ENCODE results near the gene MYO1D.
A peak's percentile ranks its signal among the peaks of the same experiment; 100 is the strongest.

The MYO1D gene

DNA sequence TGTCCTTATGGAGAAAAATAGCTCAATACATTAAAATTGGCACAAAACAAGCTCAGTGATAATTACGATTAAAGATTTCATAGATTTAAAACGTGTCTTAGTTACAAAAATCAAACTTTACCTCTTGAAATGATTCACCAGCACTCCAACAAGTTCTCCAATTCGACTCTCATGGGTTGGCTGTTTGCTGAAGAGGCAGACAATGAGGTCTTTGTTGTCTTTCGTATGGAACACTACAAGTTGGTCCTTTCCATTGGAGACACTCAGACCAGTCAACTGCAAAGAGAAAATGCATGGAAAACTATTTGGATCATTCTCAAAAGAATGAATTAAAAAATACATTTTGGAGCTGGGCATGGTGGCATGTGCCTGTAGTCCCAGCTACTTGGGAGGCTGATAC is 272.0 kb downstream of the MYO1D start:
- in situ Hi-C loops (cut with HindIII; ENCODE audit: low sequenced_read_pairs): no loop called here
- no peak for DNase-seq (ENCODE audit: low read depth, low spot score)
- no peak overlapping the region for H3K4me3 ChIP-seq (ENCODE audit: low read depth, low read length)
- TF ChIP-seq, protein P1, sequence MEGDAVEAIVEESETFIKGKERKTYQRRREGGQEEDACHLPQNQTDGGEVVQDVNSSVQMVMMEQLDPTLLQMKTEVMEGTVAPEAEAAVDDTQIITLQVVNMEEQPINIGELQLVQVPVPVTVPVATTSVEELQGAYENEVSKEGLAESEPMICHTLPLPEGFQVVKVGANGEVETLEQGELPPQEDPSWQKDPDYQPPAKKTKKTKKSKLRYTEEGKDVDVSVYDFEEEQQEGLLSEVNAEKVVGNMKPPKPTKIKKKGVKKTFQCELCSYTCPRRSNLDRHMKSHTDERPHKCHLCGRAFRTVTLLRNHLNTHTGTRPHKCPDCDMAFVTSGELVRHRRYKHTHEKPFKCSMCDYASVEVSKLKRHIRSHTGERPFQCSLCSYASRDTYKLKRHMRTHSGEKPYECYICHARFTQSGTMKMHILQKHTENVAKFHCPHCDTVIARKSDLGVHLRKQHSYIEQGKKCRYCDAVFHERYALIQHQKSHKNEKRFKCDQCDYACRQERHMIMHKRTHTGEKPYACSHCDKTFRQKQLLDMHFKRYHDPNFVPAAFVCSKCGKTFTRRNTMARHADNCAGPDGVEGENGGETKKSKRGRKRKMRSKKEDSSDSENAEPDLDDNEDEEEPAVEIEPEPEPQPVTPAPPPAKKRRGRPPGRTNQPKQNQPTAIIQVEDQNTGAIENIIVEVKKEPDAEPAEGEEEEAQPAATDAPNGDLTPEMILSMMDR (IDR thresholded peaks at IDR 0.05; ENCODE audit: low read depth, low read length): no peak

DNA sequence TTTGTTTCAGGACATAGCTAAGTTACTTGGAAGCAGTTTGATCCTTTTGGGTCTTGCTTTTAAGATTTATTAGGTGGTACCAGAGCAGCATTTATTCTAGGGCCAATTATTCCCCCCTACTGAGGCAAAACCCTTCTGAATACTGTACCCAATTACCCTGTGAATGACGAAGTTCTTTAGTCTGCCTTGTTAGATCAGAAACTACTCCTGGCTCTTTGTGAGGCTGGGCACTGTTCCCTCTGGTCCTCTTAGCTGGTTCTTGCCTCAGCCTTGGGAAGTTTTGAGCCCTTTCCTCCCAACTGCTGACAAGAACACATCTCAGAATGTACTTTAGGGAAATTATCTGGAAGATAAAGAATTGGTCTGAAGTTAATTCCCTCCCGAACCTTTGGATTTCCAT is 274.5 kb downstream of the MYO1D start:
- in situ Hi-C loops (cut with HindIII; ENCODE audit: low sequenced_read_pairs): no loop called here
- H3K4me3 ChIP-seq (ENCODE audit: low read depth, low read length): no peak overlapping the region
- no peak for DNase-seq (ENCODE audit: low read depth, low spot score)
- TF ChIP-seq, protein P1 (IDR thresholded peaks at IDR 0.05; ENCODE audit: low read depth, low read length): no peak

- no peak for DNase-seq (ENCODE audit: low read depth, low spot score)
- in situ Hi-C loops (cut with HindIII; ENCODE audit: low sequenced_read_pairs): no loop called here
- no peak overlapping the region for H3K4me3 ChIP-seq (ENCODE audit: low read depth, low read length)
- TF ChIP-seq, protein P1 (IDR thresholded peaks at IDR 0.05; ENCODE audit: low read depth, low read length): no peak
Observed at GRCh38 chr17:32601866-32602265, 275.1 kb downstream of the MYO1D start.

GRCh38 chr17:32596628-32597027 is 280.3 kb downstream of the MYO1D start:
- DNase-seq (ENCODE audit: low read depth, low spot score): peak; percentile 19
- TF ChIP-seq, protein P1 (IDR thresholded peaks at IDR 0.05; ENCODE audit: low read depth, low read length): no peak
- in situ Hi-C loops (cut with HindIII; ENCODE audit: low sequenced_read_pairs): no loop called here
- H3K4me3 ChIP-seq (ENCODE audit: low read depth, low read length): no peak overlapping the region

DNA sequence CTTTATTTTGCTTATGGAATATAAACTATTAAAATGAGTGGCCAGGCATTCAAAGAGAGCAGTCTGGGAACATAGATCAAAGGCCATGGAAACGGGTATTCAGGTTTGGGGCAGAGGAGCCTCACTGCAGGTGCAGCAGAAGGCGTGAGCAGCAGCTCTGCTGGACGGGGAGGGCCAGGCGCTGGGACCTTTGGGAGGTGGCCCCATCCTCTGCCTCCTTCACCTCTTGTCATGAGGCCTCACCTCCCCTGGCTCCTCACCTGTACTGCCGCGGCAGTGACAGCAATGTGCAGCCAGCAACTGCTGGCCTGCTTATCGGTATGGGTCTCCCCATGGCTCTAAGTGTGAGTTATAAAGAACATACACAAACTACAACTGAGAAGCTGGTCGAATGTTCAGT is 280.7 kb downstream of the MYO1D start:
- DNase-seq (ENCODE audit: low read depth, low spot score): no peak
- TF ChIP-seq, protein P1 (IDR thresholded peaks at IDR 0.05; ENCODE audit: low read depth, low read length): no peak
- H3K4me3 ChIP-seq (ENCODE audit: low read depth, low read length): no peak overlapping the region
- in situ Hi-C loops (cut with HindIII; ENCODE audit: low sequenced_read_pairs): no loop called here

DNA sequence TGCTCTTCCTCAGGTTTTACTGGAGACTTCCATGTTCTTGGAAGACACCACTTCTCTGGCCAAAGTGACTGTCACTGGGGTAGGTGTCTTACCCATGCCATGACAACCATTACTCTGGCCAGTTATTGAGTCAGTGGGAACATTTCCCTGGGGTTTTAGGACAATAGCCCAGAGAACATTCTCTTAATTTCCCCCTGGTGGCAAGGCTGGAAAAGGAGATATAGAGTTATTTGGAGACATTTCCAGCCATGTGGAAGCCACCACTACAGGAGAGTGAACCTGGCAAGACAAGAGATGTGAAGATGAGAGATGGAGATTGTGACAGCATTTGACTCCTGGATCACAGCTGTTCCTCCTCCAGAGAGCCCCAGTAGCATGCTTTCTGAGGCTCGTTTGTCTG is 283.9 kb downstream of the MYO1D start:
- H3K4me3 ChIP-seq (ENCODE audit: low read depth, low read length): no peak overlapping the region
- TF ChIP-seq, protein P1 (IDR thresholded peaks at IDR 0.05; ENCODE audit: low read depth, low read length): peak; percentile 16
- in situ Hi-C loops (cut with HindIII; ENCODE audit: low sequenced_read_pairs): no loop called here
- no peak for DNase-seq (ENCODE audit: low read depth, low spot score)

DNA sequence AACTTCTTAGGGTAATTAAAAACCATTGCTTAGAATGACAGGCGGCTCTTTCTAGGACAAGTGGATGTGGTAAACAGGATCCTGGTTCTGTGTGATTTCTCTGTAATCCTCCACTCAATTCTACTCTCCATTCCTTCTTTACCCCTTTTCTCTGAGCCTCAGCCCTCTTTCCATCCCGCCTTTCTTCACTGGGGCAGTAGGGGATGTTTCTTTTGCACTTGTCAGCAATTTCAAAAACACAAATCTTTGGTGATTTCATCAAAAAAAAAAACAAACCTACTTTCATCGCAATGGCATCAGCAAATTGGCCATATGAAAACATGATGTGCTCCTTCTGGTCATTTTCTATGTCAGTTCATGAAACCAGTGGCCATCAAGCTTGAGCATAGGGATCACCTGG is 285.5 kb downstream of the MYO1D start:
- TF ChIP-seq, protein P1 (IDR thresholded peaks at IDR 0.05; ENCODE audit: low read depth, low read length): no peak
- in situ Hi-C loops (cut with HindIII; ENCODE audit: low sequenced_read_pairs): no loop called here

More for the DNA sequence above, 285.5 kb downstream of the MYO1D start:
- no peak overlapping the region for H3K4me3 ChIP-seq (ENCODE audit: low read depth, low read length)
- no peak for DNase-seq (ENCODE audit: low read depth, low spot score)

Measured in astrocyte of the spinal cord (primary cell).